Lower lobe of right lung (tissue), 2 donors: ENCODE results near the gene FGF6. TPM values are rescaled to one million over a fixed set of nuclear protein-coding genes. Genes with fewer than 3 reads are reported as not detected.

Source experiments
- ATAC-seq, 2 donors: fragments of 200-7000 bp; cut with Tn5 transposase; one replicate each; pipeline ENCODE4 v1.9.1; 2020 to 2022; ENCODE audit warnings: mild to moderate bottlenecking in 2 of 2, moderate library complexity in 2 of 2
- DNase-seq: peaks from one replicate; pipeline ENCODE4 v3.0.0-alpha.2; 2020
- H3K27ac ChIP-seq: fragments of 200-600 bp; one replicate; pipeline ENCODE4 v1.8.0; 2022
- H3K27me3 ChIP-seq: fragments of 200-600 bp; one replicate; pipeline ENCODE4 v1.8.0; 2022; ENCODE audit warnings: low read depth
- H3K36me3 ChIP-seq: fragments of 200-600 bp; one replicate; pipeline ENCODE4 v1.8.0; 2022; ENCODE audit warnings: mild to moderate bottlenecking
- H3K4me1 ChIP-seq: fragments of 200-600 bp; one replicate; pipeline ENCODE4 v1.8.0; 2022
- H3K4me3 ChIP-seq: fragments of 200-600 bp; one replicate; pipeline ENCODE4 v1.8.0; 2022; ENCODE audit warnings: mild to moderate bottlenecking
- H3K9me3 ChIP-seq: fragments of 200-600 bp; one replicate; pipeline ENCODE4 v1.8.0; 2022
- intact Hi-C: fragments of 100-400 bp; cut with DNase I; formaldehyde crosslinking; loops from one replicate; pipeline ENCODE4 v1.11.0; 2022
- total RNA-seq: library from RNA; stranded (reverse); fragmentation: NEBNext Ultra II Directional; extraction: Animal tissue kit (Norgen Biotek cat#: 25700); gene quantifications from one replicate; pipeline ENCODE4 v1.2.1, GENCODE V29; 2021
- TF ChIP-seq, protein P1 (sequence below): fragments of 200-600 bp; IDR thresholded peaks from one replicate; pipeline ENCODE4 v1.8.0; 2022; ENCODE audit warnings: antibody characterized with exemption, mild to moderate bottlenecking
- donor health status: DM: no; HTN: yes; CAD: no; lungs with severe emphysema.

FGF6 gene
- total RNA-seq, 1 donor from 2014 or later = not detected

DNA sequence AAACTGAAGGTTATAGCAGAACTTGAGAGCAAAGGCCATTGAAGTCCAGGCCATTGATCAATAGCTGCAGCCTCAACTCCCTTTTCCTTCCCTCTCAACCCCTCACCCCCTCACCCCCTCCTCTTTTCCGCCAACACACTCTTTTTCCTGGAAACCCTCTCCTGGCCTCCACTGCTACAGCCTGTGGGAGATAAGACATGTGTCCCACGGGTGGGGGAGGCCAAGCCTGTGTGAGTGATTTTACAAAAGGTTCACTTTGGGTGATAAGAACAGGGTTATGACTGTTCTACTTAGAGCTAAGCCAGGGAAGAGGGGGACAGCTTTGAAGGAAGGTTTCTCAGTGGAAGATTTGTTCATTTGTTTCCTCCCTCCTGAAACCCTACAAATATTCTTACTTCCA lies 57.0 kb downstream of the FGF6 start:
- Histone ChIP-seq H3K4me3 (no peak overlapping the region), H3K27me3 (peaks cover 8% of the 10 kb centered on the region), H3K36me3 (no peaks in the 10 kb centered on the region), H3K4me1 (no peaks in the 10 kb centered on the region), H3K27ac (no peak overlapping the region), H3K9me3 (no peaks in the 10 kb centered on the region)
- DNase-seq (no peak), ATAC-seq (no peak)
- TF ChIP-seq, protein P1, sequence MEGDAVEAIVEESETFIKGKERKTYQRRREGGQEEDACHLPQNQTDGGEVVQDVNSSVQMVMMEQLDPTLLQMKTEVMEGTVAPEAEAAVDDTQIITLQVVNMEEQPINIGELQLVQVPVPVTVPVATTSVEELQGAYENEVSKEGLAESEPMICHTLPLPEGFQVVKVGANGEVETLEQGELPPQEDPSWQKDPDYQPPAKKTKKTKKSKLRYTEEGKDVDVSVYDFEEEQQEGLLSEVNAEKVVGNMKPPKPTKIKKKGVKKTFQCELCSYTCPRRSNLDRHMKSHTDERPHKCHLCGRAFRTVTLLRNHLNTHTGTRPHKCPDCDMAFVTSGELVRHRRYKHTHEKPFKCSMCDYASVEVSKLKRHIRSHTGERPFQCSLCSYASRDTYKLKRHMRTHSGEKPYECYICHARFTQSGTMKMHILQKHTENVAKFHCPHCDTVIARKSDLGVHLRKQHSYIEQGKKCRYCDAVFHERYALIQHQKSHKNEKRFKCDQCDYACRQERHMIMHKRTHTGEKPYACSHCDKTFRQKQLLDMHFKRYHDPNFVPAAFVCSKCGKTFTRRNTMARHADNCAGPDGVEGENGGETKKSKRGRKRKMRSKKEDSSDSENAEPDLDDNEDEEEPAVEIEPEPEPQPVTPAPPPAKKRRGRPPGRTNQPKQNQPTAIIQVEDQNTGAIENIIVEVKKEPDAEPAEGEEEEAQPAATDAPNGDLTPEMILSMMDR = no peak
- intact Hi-C loops = no loop called here

DNA sequence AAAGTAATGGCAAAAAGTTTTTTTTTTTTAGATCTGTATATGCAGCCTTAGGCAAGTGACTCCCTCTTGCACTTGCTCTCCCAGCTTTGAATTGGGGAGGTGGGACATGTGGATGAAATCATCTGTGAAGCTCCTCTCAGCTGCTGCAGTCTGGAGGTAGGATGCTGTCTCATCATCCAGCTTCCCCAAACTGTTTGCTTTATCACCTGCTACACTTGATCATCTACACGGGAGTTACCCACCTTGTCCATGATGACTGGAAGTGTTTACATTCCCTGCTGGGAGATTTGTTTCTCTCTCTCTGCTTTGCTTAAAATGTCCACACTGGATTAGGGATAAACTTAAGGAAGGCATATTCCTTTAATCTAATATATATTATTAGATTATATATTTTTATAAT lies 57.6 kb downstream of the FGF6 start:
- Histone ChIP-seq H3K9me3 (no peaks in the 10 kb centered on the region), H3K36me3 (no peaks in the 10 kb centered on the region), H3K27me3 (peaks cover 7% of the 10 kb centered on the region), H3K27ac (no peak overlapping the region), H3K4me3 (no peak overlapping the region), H3K4me1 (no peaks in the 10 kb centered on the region)
- DNase-seq = no peak
- TF ChIP-seq, protein P1 = no peak
- intact Hi-C loops = no loop called here
- no peak for ATAC-seq

DNA sequence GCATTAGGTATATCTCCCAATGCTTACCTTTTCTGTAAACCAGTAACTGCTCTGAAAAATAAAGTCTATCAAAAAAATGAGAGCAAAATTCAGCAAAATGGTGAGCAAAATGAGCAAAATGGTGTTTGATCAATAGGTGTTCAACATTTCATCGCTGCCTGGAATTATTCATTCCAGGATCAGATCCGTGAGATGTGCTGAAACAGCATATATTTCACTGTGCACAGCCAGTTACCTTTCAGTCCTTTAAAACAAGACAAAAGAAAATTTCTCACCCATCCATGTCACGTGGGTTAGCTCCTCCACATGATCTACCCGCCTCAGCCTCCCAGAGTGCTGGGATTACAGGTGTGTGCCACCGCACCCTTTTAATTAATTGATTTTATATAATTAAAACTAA lies 58.0 kb downstream of the FGF6 start:
- ATAC-seq = no peak
- intact Hi-C loops = no loop called here

DNA sequence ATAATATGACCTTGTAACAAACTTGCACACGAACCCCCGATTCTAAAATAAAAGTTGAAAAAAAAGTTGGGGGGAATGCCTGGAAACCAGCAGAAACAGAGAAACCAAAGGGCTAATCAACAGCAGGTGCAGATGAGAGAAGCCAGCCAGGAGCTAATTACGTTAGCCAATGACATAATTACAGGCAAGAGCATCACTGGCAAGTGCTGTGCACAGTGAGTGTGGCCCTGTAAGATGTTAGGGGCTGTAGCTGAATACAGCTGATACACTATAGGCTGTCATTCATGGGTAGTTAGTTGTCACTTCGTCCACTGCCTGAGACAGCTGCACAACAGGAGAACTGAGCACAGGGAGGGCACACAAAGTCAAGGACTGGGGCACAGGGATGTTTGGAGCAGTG lies 58.8 kb downstream of the FGF6 start:
- Histone ChIP-seq H3K27ac (no peak overlapping the region), H3K4me3 (no peak overlapping the region)

More for the DNA sequence above, 58.0 kb downstream of the FGF6 start:
- Histone ChIP-seq H3K4me1 (no peaks in the 10 kb centered on the region), H3K36me3 (no peaks in the 10 kb centered on the region), H3K27ac (no peak overlapping the region), H3K27me3 (peaks cover 6% of the 10 kb centered on the region), H3K4me3 (no peak overlapping the region), H3K9me3 (no peaks in the 10 kb centered on the region)
- DNase-seq = no peak
- TF ChIP-seq, protein P1 = no peak

More for the DNA sequence above, 58.8 kb downstream of the FGF6 start:
- intact Hi-C loops = no loop called here
- Histone ChIP-seq H3K27me3 (no peaks in the 10 kb centered on the region), H3K9me3 (no peaks in the 10 kb centered on the region), H3K4me1 (no peaks in the 10 kb centered on the region), H3K36me3 (no peaks in the 10 kb centered on the region)
- DNase-seq = no peak
- TF ChIP-seq, protein P1 = no peak
- no peak for ATAC-seq

Other genes with a start within 250 kb of the FGF6 start
- 57.7 TPM for gene CCND2, start 172.1 kb downstream of the FGF6 start, total RNA-seq
- gene TIGAR, start 124.6 kb downstream of the FGF6 start, total RNA-seq = 18.6 TPM
- not detected for gene FGF23, start 66.1 kb downstream of the FGF6 start, total RNA-seq
- gene RAD51AP1, start 93.1 kb upstream of the FGF6 start, total RNA-seq = 3.7 TPM
- gene DYRK4, start 116.4 kb upstream of the FGF6 start, total RNA-seq = 41.4 TPM
- gene AKAP3, start 203.2 kb upstream of the FGF6 start, total RNA-seq = 3.2 TPM
- gene NDUFA9, start 203.3 kb upstream of the FGF6 start, total RNA-seq = 68.5 TPM